HG02885 (cell line): ENCODE results near the gene SYT11.
"Not testable (repeated sequence)": the region's sequence is repeated elsewhere in the genome, so short reads cannot be mapped to it uniquely, and the experiment has no call there.

ENCODE experiments used
- ATAC-seq: cut with Tn5 transposase; IDR thresholded peaks from one replicate; pipeline ENCODE4 v1.9.1; 2021; ENCODE audit warnings: mild to moderate bottlenecking; ENCODE audit not compliant: unreplicated experiment, poor library complexity

The SYT11 gene

DNA sequence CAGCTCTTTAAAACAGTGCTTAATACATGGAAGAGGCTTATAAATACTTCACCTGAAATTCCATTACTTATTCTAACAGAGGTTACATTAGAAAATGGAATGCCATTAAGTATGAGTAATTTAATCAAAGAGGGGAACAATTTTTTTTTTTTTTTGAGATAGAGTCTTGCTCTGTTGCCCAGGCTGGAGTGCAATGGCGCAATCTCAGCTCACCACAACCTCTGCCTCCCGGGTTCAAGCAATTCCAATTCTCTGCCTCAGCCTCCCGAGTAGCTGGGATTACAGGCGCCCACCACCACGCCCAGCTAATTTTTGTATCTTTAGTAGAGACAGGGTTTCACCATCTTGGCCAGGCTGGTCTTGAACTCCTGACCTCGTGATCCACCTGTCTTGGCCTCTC, 36.2 kb downstream of the SYT11 start:
- ATAC-seq: not testable (repeated sequence)

DNA sequence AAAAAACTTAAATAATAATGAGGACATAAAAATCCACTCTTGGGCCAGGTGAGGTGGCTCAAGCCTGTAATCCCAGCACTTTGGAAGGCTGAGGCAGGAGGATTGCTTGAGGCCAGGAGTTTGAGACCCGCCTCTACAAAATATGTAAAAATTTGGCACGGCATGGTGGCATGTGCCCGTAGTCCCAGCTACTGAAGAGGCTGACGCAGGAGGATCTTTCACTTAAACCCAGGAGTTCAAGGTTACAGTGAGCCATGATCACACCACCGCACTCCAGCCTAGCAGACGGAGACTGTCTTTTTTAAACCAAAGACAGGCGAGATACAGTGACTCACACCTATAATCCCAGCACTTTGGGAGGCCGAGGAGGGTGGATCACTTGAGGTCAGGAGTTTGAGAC, 37.1 kb downstream of the SYT11 start:
- not testable (repeated sequence) for ATAC-seq

DNA sequence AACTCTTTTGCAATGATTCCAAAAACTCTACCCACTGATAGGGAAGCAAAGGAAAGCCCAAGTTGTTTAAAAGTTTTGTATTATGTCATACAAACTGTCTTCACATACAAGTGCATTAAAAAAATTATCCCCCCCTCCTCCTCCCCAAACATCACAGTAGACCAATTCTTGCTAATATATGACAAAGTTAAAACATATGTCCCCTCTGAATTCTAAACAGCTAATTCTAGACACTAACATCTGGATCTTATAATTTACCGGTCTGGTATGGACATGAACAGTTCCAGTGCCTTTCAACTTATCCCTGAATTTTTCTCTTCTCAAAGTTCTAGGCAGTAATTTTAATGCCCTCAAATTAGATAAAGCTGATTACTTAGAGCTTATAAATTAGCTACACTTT, 38.4 kb downstream of the SYT11 start:
- ATAC-seq: no peak

DNA sequence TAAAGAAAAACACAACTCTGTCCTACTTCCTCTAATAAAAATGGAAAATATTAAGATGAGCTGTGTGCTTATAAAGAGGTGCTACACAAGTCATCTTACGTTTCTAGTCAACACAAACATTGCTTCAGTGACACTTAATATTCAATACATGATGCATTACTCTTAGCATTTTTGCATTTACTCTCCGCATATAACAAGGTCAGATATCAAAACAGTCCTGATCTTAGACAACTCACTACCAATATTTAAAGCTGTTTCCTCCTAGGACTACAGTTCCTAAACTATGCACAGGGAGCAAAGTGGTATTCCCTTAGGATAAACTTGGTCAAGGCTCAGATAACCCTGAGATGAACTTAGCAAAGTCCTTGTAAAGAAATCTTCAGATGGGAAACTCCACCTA, 39.5 kb downstream of the SYT11 start:
- ATAC-seq: no peak

DNA sequence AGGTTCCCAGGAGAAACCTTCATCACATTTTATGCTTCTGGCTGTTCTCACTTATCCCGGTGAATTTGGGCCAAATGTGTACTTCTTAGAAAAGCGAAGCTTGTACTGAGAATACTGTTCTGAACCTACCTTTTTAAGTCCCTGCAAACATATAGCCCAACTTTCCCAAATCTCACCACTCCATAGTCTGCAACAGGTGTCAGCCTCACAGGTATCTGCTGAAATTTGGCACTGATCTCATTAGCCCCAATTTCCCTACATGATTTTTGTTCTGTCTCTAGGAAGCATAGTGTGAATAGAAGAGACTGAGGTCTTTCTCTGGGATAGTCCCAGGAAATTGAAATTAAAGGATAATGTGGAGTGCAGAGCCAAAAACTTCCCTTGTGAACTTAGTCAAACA, 40.3 kb downstream of the SYT11 start:
- ATAC-seq: no peak

DNA sequence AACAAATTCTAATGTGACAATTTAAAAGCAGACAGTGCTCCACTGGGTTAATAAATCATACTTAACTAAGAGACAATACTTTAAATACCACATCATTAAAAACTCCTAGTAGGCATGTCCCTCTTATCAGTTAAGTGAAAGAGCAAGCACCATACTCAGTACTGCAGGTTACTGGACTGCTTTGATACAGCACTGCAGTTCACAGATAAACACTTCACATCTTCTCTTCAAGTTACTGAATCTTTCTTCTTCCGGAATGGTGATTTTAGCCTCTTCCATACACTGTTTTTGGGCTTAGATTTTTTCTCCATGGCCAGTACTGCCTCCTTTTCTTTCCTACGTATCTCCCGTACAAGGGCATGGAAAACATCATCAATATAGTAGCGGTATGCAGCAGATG, 40.8 kb downstream of the SYT11 start:
- no peak for ATAC-seq

DNA sequence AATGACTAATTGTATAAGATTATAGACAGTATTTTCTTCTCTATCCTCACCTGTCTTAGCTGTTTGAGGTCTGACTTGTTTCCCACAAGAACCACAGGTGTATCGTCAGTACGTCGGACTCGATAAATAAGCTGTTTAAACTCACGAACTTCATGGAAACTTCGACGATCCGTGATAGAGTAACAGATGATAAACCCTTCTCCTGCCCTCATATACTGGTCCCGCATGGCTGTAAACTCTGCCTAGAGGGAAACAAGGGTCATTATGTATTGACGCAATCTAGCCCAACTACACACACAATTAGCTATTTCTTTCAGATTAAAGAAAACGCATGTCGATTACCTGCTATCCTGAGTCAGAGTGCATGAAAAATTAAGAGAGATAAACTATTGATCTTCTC, 44.9 kb downstream of the SYT11 start:
- ATAC-seq: no peak

DNA sequence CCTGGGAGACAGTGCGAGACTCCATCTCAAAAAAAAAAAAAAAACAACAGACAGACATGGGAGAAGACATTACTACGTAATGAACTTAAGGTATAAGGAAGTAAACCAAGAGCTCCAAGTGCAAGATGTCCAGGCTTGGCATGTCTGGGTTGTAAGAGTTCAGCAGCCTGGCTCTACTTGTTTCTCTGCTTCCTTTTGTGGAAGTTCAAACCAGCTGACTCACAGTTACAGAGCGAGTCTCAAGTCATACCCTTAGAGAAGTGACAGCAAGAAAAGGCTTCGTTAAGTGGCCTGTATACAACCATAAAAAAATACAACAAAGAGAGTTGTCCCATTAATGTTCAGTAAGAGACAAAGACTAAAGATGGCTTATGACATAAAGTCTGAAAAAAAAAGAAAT, 50.5 kb downstream of the SYT11 start:
- ATAC-seq: no peak

DNA sequence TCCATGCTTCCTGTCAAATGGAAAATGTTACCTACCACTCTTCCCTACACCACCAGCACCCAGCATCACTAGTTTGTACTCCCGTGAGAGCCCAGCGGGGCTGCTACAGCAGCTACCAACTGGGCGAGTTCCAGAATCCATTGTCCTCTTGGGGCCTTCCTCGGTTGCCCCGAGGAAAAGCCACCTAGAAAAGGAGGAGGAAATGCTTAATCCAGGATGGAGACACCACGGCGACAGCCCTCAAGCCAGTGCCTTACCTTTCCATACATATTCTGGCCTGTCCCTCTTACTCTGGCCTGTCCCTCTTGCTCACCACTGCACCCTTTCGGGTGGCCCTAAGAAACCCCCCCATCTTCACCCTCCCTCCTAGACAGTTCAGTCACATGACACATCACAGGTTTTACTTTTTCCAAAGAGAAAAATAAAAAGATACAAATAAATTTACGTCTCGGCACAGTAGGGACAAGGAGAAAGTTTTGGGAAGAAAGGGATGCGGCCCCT, 51.3 kb downstream of the SYT11 start:
- peak; percentile 23 for ATAC-seq

DNA sequence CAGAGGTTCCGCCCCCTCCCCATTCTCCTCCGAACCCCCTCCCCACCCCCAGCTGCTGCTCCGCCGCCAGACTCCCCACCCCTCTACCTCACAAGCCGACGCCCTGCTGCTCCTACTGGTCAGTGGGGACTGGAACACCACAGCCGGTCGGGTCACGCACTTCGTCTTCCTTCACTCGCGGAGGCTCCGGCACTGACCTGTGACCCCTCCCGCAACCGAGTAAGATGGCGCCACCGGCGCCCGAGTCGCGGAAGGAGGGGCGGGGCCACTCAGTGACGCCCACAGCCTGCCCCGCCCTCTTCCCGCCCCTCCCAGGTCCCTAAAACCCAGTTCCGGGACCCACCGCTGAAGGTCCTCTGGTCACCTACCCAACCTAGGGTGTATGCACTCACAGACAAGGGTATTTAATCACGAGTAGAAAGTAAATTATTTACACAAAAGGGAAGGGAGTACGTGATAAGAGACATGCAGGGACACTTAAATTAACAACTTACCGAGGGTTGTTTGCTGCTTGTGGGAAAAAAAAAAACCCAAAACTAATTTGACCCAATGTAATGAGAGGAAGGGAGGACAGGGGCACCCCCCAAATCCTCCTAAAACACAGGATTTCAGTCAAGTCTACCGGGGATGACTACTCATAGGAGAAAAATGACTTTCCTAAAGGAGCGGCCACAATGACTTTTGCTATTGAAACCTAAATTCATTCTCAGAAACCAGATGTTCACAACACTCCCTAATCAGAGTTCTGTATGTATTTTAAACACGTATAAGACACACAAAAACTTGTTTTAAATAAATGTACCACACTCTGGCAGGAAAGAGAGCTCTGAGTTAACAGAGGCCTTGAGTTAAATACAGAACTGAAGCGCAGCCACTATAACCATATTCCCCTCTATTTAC, 52.0 kb downstream of the SYT11 start, which contains the start of gene RIT1:
Gene RIT1, minus strand, starts transcription at position 194 of the 900 bp plus-strand sequence. CDS start 588 bp downstream, outside the sequence.
- ATAC-seq: peak; percentile 96

DNA sequence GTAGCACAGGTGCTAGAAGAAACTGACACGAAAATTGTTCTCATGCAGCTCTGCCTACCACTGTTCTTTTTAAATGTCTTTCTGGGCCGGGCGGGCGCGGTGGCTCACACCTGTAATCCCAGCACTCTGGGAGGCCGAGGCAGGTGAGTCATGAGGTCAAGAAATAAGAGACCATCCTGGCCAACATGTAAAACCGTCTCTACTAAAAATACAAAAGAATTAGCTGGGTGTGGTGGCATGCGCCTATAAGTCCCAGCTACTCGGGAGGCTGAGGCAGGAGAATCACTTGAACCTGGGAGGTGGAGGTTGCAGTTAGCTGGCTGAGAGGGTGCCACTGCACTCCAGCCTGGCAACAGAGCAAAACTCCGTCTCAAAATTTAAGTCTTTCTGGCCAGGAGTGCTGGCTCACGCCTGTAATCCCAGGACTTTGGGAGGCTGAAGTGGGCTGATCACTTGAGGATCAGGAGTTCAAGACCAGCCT, 52.7 kb downstream of the SYT11 start:
- no peak for ATAC-seq

DNA sequence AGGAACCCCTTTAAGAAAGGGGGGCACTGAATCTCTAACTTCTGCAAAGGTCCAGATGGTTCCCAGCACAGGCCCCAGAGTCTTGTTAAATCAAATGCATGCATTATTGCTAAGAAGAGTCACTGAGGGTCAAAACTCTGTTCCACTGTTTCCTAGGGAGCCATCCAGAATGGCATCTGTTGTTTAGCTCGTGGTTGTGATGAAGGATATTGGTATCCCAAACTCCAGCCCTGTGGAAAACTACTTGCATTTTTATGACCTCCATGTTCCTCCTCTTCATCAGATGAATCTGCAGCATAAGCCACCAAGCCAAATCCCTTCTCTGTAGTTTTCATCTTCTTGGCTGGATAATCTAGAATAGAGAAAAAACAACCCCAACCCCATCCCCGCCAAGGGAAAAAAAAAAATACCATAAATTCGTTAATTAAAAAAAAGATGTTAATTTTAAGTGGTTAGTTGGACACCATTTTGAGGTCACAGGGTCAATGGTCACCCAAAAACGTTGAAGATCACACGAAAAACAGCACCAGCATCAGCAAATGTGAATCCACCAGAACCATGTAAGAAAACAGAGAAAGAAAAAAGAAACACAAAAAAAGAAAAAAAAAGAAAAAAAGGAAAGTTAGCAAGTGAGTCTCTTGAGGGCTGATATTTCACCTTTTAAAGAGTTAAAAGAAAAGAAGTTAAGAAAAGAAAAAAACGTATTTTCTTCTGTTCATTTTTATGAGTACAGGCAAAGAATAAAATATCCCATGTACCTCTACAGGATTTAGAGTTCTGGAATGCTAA, 54.8 kb downstream of the SYT11 start:
- ATAC-seq: no peak

DNA sequence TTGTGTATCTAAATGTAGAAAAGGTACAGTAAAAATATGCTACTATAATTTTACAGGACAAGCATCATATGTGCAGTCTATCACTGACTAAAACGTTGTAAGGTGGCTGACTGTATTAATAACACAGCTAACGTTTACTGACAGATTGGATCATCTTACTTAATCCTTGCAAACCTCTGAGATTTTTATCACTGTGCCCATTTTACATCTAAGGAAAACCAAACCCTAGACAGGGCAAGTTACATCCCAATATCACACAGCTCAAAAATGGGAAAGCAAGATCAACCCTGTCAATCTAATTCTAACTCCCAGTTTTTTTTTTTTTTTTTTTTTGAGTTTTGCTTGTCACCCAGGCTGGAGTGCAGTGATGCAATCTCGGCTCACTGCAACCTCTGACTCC, 59.3 kb downstream of the SYT11 start:
- no peak for ATAC-seq

DNA sequence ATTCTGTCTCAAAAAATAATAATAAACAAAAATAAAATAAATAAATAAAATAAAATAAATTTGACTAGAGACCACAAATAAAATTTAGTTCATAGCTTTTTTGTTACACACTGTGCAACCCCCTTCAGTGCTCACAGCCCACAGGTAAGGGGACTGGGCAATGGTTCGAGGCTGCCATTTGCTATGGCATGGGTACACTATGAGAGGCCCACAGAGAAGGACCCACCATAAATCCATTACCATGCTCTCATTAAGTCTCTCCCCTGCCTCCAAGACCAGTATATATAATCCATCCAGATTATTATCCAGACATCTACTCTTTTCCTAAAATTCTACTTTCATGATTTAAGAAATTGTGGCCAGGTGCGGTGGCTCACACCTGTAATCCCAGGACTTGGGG, 60.4 kb downstream of the SYT11 start:
- no peak for ATAC-seq

DNA sequence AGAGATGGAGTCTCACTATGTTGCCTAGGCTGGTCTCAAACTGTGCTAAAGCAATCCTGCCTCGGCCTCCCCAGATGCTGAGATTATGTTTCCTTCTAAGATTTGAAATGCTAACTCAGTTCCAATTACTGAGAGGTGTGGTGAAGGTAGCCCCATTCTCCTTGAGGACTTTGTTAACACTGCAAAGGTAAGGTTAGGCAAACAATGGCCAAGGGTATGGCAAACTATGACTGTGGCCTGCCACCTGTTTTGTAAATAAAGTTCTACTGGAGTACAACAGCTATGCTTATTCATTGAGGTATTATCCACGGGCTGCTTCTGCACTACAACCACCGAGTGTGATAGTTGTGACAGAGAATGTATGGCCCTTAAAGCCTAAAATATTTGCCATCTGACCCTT, 61.4 kb downstream of the SYT11 start:
- ATAC-seq: no peak

DNA sequence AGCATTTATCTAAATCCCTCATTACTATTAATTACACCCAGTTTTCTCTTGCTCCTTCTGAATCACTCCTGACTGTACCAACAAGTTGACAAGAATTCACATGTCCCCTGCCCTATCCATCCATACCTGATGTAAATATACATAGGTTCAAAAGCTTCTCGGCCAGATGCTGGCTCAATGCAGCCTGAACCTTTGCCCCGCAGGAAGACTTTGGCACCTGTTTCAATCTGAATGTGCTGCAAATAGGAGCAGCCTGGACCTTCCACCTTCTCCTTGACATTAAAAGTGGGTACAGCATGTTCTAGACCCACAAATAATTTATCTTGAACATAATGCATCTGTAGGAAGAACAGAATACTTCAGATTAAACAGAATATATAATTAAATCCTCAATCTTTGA, 66.1 kb downstream of the SYT11 start:
- no peak for ATAC-seq

DNA sequence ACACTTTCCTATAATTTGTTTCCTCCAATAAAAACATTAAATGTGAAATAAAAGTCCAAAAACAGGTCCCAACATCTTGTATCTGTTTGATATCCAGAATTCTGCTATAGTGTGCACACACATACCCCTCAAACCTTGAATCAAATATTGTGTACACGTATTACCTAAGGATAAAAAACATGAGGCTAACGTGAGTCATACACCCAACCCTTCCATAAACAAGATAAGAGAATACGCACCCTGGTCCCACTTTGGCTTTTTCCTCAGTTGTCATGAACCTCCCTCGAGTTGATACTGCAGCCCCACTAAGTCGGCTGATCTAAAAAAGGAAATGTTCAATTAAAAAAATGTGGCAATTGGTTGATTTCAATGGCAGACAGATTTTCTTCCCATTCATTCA, 69.7 kb downstream of the SYT11 start:
- ATAC-seq: no peak

DNA sequence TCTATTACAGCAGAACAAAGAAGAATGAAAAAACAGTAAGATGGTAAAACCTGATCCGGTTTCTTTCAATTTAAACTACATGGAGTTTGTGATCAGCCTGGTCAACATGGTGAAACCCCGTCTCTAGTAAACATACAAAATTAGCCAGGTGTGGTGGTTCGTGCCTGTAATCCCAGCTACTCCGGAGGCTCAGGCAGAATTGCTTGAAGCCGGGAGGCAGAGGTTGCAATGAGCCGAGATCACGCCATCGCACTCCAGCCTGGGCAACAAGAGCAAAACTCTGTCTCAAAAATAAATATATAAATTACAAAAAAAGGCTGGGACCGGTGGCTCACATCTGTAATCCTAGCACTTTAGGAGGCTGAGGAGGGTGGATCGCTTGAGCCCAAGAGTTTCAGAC, 71.4 kb downstream of the SYT11 start:
- not testable (repeated sequence) for ATAC-seq

DNA sequence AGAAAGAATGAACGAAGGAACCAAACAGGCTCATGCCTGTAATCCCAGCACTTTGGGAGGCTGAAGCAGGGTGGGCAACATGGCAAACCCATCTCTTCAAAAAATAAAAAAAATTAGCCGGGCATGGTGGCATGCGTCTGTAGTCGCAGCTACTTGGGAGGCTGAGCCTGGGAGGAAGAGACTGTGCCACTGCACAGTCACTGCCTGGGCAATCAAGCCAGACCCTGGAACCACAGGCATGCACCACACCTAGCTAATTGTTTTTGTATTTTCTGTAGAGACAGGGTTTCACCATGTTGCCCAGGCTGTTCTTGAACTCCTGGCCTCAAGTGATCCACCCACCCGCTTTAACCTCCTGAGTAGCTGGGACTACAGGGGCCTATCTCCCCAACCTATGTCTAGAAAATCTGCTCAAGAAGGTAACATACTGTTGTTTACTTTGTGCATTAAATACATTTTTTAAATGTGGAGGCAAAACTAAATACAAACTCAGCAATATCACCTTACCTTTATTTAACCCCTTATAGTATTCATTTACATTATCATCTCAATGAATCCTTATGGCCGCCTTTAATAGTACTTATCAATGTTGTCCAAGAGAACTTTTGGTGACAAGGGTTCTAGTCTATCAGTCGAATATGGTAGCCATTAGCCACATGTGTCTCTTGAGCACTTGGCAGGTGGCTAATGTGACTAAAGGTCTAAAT, 72.1 kb downstream of the SYT11 start:
- ATAC-seq: no peak

DNA sequence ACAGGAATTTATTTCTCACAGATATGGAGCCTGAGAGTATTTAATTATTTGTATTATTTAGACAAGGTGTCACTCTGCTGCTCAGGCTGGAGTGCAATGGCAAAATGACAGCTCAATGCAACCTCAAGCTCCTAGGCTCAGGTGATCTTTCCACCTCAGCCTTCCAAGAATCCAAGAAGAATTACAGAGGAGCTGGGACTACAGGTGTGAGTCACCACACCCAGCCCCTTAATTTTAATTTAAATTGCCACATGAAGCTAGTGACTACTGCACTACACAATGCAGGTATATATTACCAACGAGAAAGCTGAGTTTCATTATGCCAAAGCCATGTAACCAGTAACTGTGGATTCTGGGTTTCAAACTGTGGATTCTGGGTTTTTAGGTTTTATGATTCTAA, 72.7 kb downstream of the SYT11 start:
- ATAC-seq: no peak
